Peyer's patch (tissue), 4 donors: ENCODE data around the gene GULP1. TPM values are rescaled to one million over a fixed set of nuclear protein-coding genes. Genes with fewer than 3 reads are reported as not detected.

Experiments
- DNase-seq, 3 donors: peaks; one replicate each; pipeline ENCODE4 v3.0.0-alpha.2; 2017 to 2019
- H3K27ac ChIP-seq, 4 donors: fragments of 200-600 bp; sonication (generic); one replicate each; pipeline ENCODE4 v1.5.1; 2016 to 2019
- H3K27me3 ChIP-seq, 2 donors: fragments of 200-600 bp; sonication (generic); one replicate each; pipeline ENCODE4 v1.5.1; 2019
- H3K36me3 ChIP-seq, 3 donors: fragments of 200-600 bp; sonication (generic); one replicate each; pipeline ENCODE4 v1.5.1; 2016 to 2019
- H3K4me1 ChIP-seq, 4 donors: fragments of 200-600 bp; sonication (generic); one replicate each; pipeline ENCODE4 v1.5.1; 2016 to 2019
- H3K4me3 ChIP-seq, 4 donors: fragments of 200-600 bp; sonication (generic); 1 replicate in 3 of 4; 2 replicates in 1 of 4; pipeline ENCODE4 v1.5.1; 2016 to 2019; ENCODE audit warnings: mild to moderate bottlenecking in 1 of 4
- H3K9me3 ChIP-seq, 4 donors: fragments of 200-600 bp; sonication (generic); one replicate each; pipeline ENCODE4 v1.5.1; 2016 to 2019; ENCODE audit warnings: mild to moderate bottlenecking in 1 of 4
- POLR2A ChIP-seq, 2 donors: fragments of 450-650 bp; IDR thresholded peaks; one replicate each; pipeline ENCODE4 v1.5.1; 2017; ENCODE audit warnings: antibody characterized with exemption in 2 of 2, mild to moderate bottlenecking in 2 of 2, moderate library complexity in 2 of 2
- total RNA-seq, 4 donors: library from RNA; depleted of rRNA; stranded (reverse); fragments of >200 nt; gene quantifications; one replicate each; pipeline ENCODE4 v1.1.0, GENCODE V29; 2016
- TF ChIP-seq, protein P1 (sequence below), 6 experiments: fragments of 450-650 bp in 4 of 6; fragments of 200-600 bp in 2 of 6; sonication (generic) in 1 of 6; IDR thresholded peaks; one replicate each; pipeline ENCODE4 v1.5.1; 2017 to 2019; ENCODE audit warnings: antibody characterized with exemption in 6 of 6, mild to moderate bottlenecking in 3 of 6, moderate library complexity in 1 of 6

The GULP1 gene
- total RNA-seq, 4 donors from 2014 or later = 18.8 to 101 (median 29.3) TPM

DNA sequence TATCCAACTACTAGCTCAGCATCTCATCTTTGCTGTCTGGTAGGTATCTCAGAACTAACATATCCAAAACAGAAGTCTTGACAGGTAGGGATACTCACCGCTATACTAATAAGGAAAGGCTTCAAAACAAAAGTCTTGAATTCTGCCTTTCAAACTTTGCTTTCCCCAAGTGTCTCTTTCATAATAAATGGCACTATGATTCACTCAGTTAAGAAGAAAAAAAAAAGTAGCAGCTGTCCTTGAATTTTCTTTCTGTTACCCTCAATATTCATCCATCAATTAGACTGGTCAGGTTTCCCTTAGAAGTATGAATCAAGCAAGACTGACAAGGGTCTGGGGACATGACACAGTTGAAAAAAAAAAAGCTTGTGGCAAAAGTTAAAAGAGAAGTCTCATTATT is 175.1 kb downstream of the GULP1 start:
- DNase-seq = no peak
- Histone ChIP-seq H3K4me1 (no peaks in the 10 kb centered on the region), H3K36me3 (no peaks in the 10 kb centered on the region), H3K9me3 (no peaks in the 10 kb centered on the region), H3K27ac (no peak overlapping the region), H3K4me3 (no peak overlapping the region), H3K27me3 (no peaks in the 10 kb centered on the region)
- TF ChIP-seq, protein P1, sequence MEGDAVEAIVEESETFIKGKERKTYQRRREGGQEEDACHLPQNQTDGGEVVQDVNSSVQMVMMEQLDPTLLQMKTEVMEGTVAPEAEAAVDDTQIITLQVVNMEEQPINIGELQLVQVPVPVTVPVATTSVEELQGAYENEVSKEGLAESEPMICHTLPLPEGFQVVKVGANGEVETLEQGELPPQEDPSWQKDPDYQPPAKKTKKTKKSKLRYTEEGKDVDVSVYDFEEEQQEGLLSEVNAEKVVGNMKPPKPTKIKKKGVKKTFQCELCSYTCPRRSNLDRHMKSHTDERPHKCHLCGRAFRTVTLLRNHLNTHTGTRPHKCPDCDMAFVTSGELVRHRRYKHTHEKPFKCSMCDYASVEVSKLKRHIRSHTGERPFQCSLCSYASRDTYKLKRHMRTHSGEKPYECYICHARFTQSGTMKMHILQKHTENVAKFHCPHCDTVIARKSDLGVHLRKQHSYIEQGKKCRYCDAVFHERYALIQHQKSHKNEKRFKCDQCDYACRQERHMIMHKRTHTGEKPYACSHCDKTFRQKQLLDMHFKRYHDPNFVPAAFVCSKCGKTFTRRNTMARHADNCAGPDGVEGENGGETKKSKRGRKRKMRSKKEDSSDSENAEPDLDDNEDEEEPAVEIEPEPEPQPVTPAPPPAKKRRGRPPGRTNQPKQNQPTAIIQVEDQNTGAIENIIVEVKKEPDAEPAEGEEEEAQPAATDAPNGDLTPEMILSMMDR (IDR thresholded peaks at IDR 0.05) = no peak
- TF ChIP-seq POLR2A (IDR thresholded peaks at IDR 0.05) = no peak

DNA sequence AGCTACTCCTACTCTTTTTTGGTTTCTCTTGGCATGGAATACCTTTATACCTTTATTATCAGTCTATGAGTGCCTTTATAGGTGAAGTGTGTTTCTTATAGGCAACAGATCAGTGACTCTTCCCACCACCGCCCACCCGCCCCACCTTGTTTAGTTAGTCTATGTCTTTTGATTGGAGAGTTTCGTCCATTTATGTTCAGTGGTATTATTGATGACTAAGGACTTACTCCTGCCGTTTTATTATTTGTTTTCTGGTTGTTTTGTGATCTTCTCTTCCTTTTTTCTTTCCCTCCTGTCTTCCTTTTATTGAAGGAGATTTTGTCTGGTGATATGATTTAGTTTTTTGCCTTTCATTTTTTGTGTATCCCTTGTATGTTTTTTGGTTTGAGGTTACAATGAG is 179.5 kb downstream of the GULP1 start:
- DNase-seq = no peak
- H3K9me3 ChIP-seq = no peaks in the 10 kb centered on the region
- H3K27me3 ChIP-seq = no peaks in the 10 kb centered on the region
- H3K4me3 ChIP-seq = no peak overlapping the region
- H3K4me1 ChIP-seq = no peaks in the 10 kb centered on the region
- no peak for TF ChIP-seq POLR2A (IDR thresholded peaks at IDR 0.05)
- TF ChIP-seq, protein P1 (IDR thresholded peaks at IDR 0.05) = no peak
- H3K36me3 ChIP-seq = no peaks in the 10 kb centered on the region
- H3K27ac ChIP-seq = no peak overlapping the region

DNA sequence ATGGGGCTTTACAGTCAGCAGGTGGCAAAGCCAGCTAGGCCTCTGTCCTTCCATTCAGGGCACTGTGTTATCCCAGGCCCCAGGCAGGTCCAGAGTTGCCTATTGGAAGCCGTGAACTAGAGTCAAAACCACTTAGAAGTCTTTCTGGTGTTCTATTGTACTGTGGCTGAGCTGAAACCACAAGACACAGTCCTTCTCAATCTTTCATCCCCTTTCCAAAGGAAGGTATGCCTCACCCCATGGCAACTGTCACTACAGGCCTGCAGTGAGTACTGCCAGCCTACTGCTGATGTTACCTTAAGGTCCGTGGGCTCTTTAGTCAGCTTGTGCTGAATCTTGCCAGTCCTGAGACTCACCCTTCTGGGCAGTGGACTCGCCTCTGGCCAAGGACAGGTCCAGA is 181.6 kb downstream of the GULP1 start:
- DNase-seq = no peak
- Histone ChIP-seq H3K27ac (no peak overlapping the region), H3K36me3 (no peaks in the 10 kb centered on the region), H3K4me3 (no peak overlapping the region), H3K4me1 (no peaks in the 10 kb centered on the region), H3K27me3 (no peaks in the 10 kb centered on the region), H3K9me3 (no peaks in the 10 kb centered on the region)
- TF ChIP-seq, protein P1 (IDR thresholded peaks at IDR 0.05) = no peak
- no peak for TF ChIP-seq POLR2A (IDR thresholded peaks at IDR 0.05)

DNA sequence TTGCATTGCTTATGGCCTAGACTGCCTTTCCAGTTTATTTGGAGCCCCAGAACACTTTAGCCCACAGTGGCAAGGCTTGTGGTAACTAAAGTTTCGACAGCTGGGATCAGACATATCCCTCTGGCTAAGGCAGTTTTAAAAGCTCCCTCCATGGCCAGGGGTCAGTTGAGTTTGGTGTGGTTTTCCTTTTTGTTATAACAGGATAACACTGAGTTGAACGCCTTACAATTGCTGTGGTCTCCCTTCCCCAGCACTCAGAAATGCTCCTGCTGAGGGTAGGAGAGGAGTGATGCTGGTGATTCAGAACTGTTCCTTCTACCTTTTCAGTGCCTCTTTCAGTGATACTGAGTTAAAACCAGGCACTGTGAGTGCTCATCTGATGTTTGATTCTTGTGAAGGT is 182.6 kb downstream of the GULP1 start:
- Histone ChIP-seq H3K4me1 (no peaks in the 10 kb centered on the region), H3K27me3 (no peaks in the 10 kb centered on the region), H3K4me3 (no peak overlapping the region), H3K9me3 (no peaks in the 10 kb centered on the region), H3K36me3 (no peaks in the 10 kb centered on the region), H3K27ac (no peak overlapping the region)
- TF ChIP-seq, protein P1 (IDR thresholded peaks at IDR 0.05) = no peak
- no peak for TF ChIP-seq POLR2A (IDR thresholded peaks at IDR 0.05)
- no peak for DNase-seq

DNA sequence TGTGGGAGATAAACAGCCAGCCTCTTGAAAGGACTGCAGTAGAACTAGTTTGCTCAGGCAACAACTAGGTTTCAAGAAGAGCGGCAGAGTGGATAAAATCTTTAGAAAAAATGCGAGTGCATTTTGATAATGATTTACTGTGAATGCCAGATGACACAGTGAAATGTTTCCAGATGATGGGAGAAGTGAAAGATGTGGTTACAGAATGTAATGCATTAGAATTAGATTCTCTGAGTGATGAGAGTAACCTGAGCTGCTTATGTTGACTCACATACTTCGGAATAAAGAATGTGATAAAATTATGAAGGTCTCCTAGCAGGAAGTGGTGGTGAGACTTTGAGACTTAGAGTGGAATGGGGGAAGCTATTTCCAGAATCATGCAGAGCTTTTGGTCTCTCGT is 184.3 kb downstream of the GULP1 start:
- DNase-seq = no peak
- H3K27ac ChIP-seq = no peak overlapping the region
- H3K4me3 ChIP-seq = no peak overlapping the region
- TF ChIP-seq POLR2A (IDR thresholded peaks at IDR 0.05) = no peak
- TF ChIP-seq, protein P1 (IDR thresholded peaks at IDR 0.05) = no peak
- H3K36me3 ChIP-seq = no peaks in the 10 kb centered on the region
- no peaks in the 10 kb centered on the region for H3K4me1 ChIP-seq
- H3K9me3 ChIP-seq = no peaks in the 10 kb centered on the region
- H3K27me3 ChIP-seq = no peaks in the 10 kb centered on the region

DNA sequence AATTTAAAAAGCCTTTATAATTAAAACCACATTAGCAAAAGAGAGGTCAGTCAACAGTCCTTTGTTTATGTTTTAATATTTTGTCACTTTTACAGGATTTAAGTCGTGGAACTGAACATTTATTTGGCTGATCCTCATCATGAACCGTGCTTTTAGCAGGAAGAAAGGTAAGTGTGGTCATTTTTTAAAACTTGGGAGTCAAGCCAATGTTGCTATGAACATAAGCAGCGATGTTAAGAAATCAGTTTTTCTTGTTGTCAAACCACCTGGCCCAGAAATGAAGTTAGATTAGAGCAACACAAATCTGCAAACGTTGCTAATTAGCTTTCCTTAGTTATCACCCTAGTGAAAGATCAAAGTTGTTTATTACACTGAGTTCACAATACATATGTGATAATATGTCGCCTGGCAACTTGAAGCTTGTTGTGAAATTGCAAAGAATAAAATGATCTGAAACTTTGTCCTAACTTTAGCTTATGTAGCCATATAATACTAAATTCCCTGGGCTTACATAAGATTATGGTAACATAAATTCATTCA is 186.0 kb downstream of the GULP1 start:
- H3K4me1 ChIP-seq = no peaks in the 10 kb centered on the region
- DNase-seq = no peak
- H3K27me3 ChIP-seq = no peaks in the 10 kb centered on the region
- no peak overlapping the region for H3K27ac ChIP-seq
- no peak for TF ChIP-seq POLR2A (IDR thresholded peaks at IDR 0.05)
- TF ChIP-seq, protein P1 (IDR thresholded peaks at IDR 0.05) = no peak
- H3K36me3 ChIP-seq = no peaks in the 10 kb centered on the region
- H3K4me3 ChIP-seq = no peak overlapping the region
- no peaks in the 10 kb centered on the region for H3K9me3 ChIP-seq
